Epidermal melanocyte (primary cell): ENCODE measurements around the gene C16orf74.

Experiments
- DNase-seq: peaks from one replicate; pipeline ENCODE4 v3.0.0; 2011; ENCODE audit warnings: low spot score; ENCODE audit not compliant: insufficient read length

C16orf74 gene

DNA sequence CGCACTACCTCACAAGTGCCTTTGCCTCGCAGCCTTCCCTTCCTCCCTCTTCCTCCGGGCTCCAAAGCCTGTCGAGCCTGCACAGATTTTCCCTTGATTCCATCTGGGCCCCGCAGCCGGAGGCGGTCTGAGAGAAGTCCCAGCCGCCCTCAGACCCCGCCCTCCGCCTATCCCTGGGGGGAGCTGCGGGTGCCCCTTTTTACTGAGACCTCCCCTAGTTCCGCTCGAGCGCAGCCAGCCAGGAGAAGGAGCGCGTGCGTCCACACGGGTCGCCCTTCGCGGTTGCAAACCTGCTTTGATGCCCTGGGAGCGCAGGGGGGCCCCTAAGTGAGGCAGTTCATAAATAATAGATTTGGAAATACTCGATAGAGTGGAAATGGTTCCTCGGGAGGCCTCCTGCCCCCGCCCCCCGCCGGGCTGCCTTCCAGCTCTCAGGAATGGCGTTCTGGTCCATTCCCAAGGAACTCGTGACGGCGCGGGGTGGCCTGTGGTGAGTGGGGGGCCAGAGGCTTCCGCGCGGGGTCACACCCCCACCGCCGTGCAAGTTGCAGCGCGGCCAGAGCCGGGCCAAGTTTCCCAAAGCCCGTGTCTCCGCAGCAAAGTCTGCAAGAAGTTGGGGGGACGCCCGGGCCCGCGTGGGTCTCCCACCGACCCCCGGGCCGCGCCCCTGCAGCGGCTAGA lies 610 bp downstream of the C16orf74 start:
- DNase-seq = peak; percentile 46

DNA sequence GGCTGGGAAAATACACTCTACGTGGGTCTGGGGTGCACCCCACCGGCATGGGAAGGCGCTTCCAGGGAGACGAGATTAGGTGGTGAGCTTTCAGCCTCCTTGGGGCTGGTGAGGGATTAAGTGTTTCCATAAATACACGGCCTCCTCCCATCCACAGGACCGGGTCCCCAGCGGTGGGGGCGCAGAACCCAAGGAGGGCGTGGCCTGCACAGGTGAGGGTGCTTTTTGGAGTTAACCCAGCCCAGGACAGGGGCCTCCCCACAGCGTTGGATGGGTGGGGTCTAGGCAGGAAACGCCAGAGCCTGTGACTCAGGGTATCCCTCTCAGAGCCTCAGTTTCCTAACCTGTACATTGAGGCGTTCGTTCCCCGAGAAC lies 1.1 kb downstream of the C16orf74 start:
- no peak for DNase-seq

DNA sequence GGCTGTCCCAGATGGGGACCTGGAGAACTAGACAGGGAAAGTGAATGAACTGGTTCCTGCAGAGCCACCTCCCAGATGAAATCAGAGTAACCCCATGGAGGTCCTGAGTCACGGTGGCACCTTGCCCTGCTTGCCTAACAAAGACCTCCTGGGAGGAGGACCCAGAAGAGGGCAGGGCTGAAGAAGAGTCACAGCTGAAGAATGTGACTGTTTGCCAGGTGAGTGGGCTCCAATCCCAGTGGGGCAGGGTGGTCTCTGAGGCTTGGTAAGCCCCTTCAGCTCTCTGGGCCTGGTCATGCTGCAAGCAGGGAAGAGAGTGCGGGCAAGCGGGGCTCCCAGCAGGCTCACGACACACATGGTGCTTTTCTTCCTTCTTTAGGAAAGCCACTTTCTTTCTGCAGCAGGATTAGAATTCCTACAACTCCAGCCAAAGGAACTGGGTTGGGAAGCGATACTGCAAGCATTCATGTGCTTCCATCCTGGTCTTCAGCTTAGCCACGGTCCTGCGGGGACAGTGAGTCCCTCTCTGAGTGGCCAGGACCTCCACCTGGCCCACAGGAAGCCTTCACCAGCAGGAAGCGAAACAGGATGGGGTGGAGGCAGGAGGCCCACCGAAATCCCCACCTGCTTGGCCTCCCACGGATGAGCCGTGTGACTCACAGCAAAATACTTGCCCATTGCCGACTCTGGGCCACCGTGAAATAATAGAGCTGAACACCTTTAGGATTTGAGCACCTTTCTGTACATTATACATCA lies 4.3 kb downstream of the C16orf74 start:
- DNase-seq = no peak

DNA sequence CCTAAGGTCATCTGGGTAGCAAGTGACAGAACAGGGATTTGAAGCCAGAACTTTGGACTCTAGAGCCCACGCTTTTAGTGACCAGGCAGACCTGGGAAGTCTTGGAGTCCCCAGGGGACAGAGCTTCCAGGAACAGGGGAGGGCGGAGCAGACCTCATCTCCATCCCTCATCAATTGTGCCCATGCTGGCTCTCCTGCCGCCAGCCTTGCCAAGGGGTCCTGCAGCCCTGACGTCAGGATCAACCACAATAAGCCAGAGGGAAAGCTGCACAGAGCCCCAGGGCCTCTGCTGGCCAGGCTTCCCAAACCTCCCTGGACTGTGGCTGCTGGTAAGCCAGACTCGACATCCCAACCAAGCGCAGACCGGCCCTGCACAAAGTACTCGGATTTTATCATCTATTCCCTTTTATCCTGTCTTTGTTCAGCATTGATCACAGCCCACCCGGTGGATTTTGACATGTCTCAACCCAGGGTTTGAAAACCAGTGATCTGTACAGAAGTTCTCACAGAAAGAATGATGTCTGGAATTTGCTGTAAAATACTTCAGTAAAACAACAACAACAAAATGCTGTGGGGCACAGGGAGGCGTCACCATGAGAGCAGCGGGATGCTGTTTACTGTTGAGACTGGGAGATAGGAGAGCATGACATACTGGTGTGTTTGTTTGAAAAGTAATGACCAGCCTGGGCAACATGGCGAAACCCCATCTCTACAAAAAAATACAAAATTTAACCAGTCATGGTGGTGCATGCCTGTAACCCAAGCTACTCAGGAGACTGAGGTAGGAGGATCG lies 11.8 kb downstream of the C16orf74 start:
- no peak for DNase-seq

DNA sequence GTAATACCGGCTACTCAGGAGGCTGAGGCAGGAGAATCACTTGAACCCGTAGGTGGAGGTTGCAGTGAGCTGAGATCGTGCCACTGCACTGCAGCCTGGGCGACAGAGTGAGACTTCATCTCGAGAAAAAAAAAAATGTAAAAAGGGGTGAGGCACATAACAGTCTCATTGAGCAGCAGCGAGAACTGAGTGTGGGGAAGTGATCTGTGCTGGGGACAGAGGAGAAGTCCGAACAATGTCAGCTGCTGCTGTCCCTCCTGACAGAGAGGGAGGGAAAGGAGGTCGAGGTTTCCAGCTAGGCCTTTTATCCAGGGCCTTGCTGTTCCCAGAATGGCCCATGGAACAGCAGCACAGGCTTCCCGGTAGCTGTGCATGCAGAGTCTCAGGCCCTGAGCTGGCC lies 14.0 kb downstream of the C16orf74 start:
- DNase-seq = no peak

DNA sequence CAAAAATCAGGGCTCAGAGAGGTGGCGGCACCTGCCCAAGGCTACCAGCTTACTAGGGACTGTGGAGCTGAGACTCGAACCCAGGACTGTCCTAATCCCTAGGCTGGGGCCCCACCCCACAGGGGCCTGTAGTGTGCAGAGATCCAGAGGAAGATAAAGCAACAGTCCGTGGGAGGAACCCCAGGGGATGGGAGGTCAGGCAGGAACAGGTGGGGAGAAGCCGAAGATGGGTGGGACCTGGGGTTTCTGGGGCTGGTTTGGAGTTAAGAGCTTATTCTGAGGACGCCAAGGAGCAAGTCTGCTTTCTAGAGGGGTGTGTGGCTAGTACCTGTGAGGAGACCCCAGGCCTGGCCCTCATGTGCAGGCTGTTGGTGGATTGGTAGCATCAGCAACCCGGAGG lies 14.9 kb downstream of the C16orf74 start:
- DNase-seq = no peak

DNA sequence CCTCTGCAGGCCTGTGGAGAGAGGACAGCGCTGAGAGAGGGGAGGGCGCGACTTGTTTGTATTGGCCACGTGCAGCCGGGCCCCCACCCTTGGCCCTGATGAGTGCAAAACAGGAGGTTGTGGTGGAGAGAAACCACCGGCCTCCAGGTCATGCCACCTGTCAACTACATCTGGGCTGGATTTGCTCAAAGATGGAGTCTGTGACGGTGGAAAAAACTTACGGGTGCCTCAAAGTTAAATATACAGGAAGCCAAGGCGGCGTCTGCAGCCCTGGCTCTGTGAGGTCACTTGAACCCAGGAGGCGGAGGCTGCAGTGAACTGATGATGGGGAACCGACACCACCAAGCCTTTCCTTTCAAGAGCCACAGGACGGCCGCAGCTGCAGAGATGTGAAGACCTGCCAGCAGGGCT lies 15.7 kb downstream of the C16orf74 start:
- DNase-seq = no peak

DNA sequence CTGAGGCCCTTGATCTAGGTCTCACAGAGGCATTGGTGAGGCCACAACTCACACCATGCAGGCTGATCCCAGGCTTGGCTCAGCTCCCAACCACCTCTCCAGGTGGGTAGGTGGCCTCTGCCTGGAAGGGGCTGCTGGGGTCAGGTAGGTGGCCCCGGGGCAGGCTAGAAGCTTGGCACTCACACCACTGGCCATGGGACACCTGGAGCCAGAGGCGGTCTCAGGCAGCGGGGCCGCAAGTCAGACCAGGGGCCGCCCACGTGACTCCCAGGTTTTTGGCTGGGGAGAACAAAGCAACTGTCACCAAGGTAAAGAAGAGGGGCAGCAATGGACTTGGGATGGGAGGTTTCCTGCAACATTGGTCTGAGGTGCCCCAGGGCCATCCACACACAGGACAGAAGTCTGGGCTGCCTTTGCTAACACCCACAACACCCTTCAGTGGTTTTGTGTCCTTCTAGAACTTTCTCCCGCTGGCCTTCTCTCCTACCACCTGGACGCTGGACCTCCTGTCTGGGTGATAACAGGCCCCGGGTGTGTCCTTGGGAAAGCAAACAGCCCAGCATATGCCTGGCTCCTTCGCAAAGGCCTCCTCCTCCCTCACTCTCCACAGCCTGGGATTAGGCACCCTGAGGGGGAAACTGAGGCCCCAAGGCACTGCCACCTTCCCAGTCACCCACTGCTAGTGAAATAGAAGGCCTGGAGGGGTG lies 16.4 kb downstream of the C16orf74 start:
- no peak for DNase-seq

DNA sequence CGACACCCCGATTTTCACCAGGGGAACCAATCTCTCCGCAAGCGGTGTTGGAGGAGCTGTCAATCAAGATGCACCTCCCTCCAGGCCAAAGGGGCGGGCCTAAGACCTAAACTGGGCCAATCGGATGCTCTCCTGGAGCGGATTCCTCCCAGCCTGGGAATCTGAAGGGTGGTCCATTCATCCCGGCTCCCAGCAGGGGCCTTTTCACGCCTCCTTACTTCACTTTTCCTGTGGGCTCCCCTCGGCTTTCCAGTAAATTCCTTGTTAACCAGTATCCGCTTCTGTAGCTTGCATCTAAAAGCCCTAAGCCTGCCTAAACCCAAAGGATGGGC lies 17.1 kb downstream of the C16orf74 start:
- DNase-seq = no peak

DNA sequence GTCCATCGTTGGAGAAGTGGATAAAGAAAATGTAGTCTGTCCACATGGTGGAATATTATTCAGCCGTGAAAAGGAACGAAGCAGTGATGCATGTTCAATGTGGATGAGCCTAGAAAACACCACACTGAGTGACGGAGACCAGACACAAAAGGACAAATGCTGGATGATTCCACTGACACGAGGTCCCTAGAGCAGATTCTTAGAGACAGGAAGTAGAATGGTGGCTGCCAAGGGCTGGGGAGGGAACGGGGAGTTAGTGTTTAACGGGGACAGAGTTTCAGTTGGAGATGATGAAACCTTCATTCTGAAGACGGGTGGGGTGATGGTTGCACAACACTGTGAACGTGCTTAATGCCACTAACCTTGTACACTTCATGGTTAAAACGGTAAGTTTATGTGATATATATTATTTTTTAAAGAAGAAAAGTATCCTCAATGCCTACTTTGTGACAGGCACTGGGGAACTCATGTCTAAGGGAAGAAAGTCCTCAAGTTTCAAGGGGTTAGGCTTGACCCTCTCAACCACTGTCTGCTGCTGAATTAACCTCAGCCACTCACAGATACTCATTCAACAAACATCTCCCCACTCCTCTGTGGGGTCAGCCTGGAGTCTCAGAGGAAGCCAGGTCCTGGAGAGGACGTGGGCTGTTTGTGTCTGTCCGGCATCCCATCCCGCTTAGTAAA lies 17.6 kb downstream of the C16orf74 start:
- no peak for DNase-seq

DNA sequence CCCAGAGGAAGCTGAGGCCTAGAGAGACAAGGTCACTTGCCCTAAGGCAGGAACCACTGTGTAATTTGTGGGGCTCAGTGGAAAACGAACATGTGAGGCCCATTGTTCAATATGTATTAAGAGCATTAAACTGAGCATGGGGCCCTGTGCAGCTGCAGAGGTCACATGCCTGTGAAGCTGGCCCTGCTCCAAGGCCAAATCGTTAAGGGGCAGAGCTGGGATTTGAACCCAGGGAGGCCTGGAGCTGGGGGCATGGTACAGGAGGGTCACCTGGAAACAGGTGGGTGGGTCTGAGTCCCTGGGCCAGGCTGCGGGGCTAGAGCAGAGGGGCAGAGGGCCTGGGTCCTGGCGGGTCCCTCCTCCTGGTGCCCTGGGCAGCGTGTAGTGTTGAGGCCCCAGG lies 19.7 kb downstream of the C16orf74 start:
- DNase-seq = no peak

DNA sequence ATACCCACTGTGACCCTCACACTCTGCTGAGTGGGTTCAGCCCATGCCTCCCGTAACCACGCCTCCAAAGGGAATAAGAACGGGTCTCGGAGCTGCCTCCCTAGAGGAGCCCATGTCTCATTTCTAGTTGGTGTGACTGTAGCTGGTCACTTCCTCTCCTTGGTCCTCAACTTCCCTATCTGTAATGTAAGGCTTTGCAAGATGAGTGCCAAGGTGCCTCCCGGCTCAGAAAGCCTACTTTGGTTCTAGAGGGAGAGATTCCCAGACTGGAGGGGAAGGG lies 20.8 kb downstream of the C16orf74 start:
- DNase-seq = no peak

DNA sequence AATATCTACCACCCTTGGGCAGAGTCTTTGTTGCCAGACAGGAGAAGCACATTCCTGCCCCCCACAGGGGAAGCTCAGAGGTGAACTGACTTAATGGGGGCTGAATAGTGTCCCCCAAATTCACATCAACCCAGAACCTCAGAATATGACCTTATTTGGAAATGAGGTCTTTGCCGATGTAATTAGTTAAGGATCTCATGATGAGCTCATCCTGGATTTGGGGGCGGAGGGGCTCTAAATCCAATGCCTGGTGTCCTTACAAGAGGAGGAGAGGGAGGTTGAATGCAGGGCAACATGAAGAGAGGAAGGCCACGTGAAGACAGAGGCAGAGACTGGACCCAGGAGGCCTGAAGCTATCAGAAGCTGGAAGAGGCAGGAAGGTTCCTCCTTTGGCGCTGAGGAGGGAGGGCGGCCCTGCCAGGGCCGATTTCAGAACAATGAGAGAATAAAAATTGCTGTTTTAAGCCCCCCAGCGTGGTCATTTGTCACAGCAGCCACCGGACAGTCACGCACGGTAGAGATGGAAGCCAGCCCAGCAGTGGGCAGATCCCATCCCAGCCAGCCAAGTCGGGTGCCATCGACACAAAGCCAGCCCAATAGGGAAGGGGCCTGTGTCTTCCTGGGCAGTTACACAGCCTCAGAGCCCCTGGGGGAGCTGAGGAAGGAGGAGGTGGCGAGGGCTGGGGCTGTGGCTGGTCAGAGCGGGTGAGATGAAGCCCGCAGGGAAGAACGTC lies 21.3 kb downstream of the C16orf74 start:
- DNase-seq = no peak

DNA sequence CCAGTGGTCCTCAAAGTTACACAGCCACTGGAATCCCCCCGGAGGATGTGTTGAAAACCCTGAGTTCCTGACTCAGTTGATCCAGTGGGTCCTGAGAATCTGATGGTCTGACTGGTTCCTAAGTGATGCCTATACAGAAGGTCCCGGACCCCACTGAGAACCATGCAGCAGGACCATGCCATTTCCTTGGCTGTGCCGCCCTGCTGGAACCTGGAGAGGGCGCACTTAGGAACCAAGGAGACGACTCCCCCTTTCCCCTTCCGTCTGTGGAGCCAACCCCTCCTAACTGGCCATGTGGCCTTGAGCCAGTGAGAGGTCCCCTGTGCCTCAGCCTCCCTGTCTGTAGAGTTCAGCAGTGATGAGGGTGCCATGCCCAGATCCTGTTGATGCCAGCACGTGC lies 22.0 kb downstream of the C16orf74 start:
- DNase-seq = no peak

DNA sequence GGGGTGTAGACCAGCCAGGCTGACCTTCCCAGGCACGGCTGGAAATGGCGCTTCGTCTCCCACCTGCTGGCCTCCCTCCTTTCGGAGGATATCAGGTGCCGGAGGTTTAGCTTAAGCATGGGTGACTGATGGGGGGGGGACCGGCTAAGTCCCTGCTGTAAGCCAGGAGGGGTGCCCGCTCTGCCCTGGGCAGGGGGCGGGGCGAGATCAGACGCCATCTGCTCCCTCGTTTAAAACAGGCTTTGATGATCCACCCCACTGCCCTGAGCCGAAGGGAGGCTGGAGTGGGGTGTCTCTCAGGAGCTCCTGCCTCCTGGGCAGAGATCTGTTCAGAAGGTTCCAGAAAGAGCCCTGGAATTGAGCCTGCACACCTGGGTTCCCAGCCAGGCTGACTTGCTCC lies 26.0 kb downstream of the C16orf74 start:
- no peak for DNase-seq

DNA sequence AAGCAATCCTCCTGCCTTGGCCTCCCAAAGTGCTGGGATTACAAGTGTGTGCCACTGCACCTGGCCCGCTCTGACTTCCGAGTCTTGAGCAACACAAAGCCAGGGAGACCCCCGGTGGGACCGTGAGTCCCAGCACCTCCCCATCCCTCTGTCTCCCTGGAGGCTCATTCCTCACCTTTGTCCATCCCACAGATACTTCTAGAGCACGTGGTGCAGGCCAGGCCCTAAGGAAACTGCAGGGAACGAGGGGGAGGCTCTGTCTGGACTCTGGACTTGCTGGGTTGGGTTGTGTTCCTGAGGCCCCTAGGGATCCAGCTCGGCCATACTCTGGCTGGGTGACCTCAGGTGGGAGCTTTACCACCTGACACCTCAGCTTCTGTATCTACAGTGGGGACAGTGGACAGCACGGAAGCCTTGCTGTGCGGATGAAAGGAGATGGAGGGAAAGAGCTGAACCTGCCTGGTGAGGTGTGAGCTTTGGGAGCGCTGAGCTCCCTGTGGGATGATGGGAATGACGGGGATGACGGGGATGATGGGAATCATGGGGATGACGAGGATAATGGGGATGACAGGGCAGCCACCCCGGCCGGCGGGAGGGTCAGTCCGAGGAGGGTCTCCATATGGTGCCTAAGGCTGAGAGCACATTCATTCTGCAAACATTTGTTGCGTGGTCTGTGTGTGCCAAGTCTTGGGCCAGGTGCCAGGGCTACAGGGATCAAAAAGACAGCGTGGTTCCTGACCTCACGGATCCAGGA lies 26.6 kb downstream of the C16orf74 start:
- DNase-seq = no peak

DNA sequence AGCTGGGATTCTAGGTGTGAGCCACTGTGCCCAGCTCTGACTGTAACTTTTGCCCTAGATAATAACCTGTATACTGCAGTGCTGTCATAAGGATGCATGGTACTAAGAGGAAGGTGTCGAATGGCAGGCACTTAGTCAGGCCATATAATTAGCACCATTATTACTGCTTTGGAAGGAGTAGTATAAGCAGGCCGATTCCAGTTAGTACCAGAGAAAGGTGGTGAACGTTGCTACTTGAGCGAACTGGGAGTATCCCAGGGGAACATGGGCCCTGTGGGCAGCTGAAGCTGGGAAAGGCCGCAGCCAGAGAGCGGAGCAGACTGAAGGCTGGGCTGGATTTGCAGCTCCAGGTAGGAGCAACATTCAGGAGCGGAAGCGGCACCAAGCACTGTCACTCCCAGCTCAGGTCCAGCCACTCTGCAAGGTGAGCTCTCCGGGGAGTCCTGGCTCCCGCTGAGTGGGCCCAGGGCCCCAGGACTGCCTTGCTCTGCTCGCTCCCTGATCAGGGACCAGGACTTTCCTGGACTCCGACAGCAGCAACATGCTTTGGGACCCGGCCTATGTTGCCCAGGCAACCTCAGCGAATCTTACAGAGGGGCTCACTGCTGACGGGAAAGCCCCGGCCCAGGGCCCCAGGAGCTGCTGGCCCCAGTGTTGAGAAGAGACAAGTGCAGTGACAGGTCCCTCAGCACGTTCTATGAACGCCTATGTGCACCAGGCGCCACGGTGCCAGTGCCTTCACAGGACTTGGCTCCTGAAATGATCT lies 28.6 kb downstream of the C16orf74 start:
- DNase-seq = no peak

DNA sequence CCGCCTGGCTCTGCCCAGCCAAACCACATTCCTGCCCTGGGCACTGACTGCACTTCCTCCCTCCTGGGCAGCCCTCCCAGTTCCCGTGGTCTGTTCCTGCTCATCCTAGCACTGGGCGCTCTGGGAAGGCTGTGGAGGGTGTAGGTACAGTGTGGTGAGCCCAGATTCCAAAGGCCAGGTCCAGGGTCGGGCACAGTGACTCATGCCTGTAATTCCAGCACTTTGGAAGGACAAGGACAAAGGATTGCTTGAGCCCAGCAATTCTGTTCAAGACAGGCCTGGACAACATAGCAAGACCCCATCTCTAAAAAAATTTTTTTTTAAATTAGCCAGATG lies 30.6 kb downstream of the C16orf74 start:
- DNase-seq = no peak

DNA sequence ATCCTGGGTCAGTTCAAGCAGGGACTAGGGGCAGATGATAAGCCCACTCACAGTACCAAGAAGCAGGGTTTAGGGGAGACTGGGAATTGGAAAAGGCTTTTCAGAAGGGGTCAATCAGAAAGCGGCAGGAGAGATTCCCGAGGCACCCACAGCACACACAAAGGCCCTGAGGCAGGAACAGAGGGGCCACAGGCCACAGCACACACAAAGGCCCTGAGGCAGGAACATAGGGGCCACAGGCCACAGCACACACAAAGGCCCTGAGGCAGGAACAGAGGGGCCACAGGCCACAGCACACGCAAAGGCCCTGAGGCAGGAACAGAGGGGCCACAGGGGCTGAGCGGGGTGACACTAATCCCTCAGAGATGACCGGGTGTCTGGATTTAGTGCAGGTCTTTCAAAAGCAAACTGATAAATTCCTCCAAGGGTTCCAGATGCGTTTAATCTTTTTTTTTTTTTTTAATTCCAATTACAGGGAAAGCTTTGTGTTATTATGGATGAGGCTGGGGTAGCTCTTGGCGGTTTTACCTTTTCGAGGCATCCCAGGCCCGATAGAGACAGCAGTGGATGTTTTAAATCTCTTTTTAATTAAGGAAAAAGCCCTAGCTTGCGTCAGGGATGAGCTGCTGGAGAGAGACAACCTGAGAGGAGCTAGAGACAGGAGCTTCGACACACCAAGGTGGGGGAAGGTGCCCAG lies 31.1 kb downstream of the C16orf74 start:
- DNase-seq = no peak
